ENCODE measurements around the gene PPP1R1B.
A peak's percentile ranks its signal among the peaks of the same experiment; 100 is the strongest.

Gene PPP1R1B

DNA sequence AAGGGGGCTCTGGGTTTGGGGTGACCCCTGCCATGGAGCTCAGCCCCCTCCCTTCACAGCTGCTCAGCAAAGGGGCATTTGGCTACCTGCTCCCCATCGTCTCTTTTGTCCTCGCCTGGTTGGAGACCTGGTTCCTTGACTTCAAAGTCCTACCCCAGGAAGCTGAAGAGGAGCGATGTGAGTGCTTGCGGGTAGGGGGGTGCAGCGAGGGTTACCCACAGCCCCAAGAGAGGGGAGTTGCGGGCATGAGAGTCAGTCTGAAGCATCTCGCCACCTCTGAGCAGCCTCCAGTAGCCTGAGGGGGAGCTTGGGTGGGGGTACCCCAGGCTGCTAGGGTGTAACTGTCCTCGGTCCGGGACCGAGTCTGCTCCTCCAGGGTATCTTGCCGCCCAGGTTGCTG is 31.6 kb downstream of the PPP1R1B start:
- DNase-seq = no peak

DNA sequence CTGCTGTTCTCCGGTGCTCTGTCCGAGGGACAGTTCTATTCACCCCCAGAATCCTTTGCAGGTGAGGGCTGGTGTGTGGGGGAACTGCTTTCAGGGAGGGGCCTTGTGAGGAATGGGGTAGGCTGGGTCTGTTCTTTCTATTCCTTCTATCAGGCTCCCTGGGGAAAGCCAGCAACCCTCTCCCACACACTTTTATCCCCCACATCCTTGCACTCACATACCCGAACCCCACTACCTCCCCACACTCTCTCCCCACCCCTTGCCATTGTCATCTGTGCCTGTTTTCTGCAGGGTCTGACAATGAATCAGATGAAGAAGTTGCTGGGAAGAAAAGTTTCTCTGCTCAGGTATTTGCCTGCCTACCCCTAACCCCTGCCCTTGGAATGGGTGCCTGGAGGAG is 32.0 kb downstream of the PPP1R1B start:
- DNase-seq = no peak

DNA sequence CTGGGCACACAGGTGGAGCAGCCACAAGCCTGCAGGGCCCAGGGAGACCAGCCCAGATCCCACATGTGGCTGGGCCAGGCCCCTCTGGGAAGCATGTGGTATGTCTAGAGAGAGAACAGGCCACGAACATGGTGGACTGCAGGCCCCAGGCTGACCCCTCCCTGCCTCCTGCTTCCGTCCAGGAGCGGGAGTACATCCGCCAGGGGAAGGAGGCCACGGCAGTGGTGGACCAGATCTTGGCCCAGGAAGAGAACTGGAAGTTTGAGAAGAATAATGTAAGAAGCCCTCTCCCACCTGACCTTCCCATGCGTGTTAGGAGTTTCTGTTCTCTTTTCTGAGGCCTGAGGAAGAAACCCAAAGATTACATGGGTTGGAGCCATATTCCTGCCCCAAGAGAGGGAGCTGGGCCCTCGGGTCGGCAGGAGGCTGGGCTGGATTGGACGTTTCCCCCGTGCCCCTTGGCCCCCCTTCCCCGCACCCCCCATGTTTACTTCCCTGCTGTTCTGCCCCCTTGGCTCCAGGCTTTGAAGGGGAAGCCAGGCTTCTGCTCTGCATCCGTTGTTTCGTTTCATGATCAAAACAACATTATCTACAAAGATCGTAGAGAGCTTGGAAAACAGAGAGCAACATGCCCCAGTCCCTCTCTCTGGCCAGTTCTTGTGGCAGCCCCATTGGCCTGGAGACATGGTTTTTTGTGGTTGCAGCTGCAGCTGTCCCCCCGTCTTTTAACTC is 32.7 kb downstream of the PPP1R1B start:
- DNase-seq = peak; percentile 37 to 54

DNA sequence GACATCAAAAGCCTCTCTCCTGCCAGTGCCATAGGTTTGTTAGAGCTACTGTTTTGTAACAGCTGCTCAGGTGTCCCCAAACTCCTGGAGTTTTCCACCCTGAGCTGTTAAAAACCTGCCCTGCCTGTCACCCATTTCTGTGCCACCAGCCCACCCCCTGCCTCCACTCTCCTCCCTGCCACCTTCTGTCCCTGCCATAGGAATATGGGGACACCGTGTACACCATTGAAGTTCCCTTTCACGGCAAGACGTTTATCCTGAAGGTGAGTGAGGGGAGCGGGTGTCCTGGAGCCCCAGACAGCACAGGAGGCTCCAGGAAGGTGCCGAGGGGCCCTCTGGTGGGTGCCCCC is 33.2 kb downstream of the PPP1R1B start:
- no peak for DNase-seq

DNA sequence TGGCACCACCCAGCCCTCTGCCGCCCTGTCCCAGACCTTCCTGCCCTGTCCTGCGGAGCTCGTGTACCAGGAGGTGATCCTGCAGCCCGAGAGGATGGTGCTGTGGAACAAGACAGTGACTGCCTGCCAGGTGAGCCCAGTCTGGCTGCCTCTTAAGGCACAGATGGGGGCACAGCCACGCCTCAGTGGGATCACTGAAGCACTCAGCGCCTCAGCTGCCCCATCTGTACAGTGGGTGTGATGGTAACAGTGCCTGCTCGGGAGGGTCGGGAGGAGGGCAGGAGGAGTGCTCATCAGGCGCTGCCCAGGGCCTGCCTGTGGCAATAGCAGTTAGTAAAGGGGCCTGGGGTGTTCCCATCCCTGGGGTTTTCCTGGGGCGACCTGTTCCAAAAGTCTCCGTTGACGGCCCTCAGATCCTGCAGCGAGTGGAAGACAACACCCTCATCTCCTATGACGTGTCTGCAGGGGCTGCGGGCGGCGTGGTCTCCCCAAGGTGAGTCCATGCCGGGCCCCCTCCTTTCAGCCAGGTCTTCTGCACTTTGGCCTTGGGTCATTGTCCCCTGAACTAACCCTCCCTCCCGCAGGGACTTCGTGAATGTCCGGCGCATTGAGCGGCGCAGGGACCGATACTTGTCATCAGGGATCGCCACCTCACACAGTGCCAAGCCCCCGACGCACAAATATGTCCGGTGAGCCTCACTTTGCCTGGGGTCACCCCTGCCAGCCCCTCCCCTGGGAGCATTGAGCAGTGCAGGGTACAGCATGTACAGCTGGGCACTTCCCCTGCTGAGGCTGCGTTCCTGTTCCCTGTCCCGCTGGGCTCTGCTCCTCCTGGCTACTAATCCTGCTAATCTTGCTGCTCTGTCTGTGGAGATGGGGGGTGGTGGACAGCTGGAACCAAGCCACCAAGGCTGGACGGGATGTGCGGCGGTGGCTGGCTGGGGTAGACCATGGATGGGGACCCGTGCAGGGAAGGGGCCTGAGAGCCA is 33.9 kb downstream of the PPP1R1B start:
- DNase-seq = no peak

DNA sequence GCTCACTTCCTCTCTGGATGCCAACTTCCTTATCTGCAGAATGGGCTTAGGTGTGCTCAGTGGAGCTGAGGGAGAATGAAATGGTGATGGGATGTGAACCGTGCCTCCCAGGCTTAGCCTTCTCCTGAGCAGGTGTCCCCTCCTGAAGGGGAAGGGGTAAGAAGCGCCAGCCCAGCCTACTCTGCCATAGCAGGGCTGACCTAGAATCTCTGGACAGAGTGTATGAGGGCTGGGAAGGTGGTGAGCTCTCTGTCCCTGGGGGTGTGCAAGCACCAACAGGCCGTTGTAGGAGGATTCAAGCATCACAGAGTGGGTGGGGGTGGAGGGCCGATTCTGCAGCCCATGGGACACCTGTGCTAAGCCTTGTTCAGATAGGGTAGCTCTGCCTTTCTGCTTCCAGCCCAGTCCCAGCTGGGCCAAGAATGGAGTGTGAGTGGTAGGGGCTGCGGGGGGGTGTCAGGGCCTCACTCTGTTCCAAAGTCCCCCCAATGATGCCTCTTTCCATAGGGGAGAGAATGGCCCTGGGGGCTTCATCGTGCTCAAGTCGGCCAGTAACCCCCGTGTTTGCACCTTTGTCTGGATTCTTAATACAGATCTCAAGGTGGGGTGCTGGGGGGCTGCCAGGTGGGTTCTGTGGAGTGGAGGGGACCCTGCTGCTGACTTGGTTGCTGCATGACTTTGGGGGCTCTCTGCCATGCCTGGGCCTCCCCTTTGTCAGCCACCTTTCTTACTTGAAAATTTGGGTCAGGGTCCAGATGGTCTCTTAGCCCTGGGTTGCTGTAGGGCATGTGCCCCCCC is 35.2 kb downstream of the PPP1R1B start:
- DNase-seq = no peak

DNA sequence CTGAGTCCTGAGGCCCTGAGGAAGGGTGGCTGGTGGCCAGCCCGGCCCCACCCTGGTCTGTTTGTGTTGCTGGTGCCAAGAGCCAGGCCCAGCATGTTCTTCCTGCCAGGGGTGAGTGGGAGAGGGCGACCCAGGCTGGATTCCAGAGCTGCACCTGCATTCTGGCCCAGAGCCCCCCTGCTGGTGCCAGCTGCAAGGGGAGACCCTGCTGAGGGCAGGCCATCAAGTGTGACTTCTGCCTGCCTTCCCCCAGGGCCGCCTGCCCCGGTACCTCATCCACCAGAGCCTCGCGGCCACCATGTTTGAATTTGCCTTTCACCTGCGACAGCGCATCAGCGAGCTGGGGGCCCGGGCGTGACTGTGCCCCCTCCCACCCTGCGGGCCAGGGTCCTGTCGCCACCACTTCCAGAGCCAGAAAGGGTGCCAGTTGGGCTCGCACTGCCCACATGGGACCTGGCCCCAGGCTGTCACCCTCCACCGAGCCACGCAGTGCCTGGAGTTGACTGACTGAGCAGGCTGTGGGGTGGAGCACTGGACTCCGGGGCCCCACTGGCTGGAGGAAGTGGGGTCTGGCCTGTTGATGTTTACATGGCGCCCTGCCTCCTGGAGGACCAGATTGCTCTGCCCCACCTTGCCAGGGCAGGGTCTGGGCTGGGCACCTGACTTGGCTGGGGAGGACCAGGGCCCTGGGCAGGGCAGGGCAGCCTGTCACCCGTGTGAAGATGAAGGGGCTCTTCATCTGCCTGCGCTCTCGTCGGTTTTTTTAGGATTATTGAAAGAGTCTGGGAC is 36.0 kb downstream of the PPP1R1B start:
- DNase-seq = no peak

DNA sequence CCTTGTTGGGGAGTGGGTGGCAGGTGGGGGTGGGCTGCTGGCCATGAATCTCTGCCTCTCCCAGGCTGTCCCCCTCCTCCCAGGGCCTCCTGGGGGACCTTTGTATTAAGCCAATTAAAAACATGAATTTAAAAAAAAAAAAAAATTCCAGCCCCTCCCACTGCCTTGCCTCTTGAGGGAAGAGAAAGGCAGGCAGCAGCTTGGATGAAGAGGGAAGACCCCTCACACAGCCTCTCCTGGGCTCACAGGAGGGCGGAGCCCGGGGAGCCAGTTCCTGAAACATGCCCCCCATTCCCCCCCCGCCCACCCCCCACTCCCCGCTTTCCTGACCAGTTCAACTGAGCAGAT is 36.6 kb downstream of the PPP1R1B start:
- no peak for DNase-seq

DNA sequence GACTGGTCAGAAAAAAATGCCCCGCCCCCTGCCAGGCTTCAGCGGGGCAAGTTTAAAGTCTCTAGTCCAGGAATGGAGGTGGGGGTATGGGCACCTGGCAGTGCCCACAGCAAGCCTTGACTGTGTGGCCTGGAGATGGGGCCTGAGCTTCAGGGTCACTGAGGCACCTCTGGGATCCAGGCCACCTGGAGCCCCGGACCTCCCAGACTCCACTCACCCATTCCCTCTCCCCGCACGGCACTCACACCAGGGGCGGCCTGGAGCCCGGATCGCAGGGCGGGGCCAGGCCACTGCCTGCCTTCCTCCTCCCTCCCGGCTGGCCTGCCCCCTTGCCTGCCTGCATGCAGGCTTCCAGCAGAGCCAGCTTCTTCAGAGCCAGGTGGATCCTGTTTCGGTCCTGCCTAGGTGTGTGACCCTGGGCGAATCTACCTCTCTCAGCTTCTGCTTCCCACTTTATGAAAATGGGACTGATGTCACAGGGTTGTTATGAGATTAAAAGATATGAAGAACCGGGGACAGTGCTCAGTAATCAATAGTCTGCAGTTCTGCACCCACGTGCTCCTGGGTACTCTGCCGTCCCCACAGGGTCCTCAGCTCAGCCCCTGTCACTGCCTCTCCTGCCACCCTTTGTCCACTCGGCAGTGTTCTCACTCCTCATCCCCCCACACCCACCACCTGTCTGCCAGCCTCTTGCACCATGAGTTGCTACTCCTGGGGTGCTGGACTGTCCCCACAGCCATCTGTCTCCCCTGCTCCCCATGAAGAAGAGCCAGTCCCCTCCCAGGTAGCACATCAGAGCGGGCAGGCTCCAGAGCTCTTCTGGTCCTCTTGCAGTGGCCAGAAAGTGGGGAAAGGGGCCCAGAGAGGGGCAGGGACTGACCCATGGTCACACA is 37.2 kb downstream of the PPP1R1B start:
- no peak for DNase-seq

DNA sequence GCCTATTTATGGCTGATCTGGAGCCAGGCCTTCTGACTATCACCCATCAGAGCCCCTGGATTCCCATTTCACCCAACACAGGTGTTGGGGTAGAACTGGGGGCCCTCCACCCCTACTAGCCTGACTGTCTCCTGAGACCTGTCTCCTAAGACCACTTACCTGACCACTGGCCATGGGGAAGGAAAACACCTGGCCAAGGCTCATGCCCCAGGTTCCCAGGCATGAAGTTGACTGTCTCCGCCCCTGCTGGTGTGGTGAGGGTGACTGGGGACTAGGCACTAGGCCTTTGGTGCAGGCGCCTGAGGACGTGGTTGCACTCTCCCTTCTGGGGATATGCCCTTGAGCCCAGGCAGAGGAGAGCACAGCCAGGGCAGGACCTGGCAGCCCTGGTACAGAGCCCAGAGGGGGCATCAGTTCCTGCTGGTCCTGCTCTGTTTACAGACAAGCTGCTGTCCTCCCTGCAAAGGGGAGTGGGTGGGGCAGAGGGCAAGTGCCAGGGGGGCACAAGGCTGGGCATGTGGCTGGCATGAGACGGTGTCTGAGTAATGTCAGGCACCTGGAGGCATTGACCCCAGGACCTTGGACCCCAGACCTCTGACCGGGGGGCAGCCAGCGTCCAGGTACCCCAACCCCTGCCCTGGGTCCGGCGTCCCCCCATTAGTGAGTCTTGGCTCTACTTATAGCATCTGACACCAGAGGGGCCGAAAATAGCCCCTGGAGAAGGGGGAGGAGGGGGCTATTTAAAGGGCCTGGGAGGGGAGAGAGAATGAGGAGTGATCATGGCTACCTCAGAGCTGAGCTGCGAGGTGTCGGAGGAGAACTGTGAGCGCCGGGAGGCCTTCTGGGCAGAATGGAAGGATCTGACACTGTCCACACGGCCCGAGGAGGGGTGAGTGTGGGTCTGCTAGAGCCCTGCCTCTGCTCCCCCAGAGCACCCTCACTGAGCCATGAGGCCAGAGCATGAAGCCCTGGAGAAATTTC is 38.1 kb downstream of the PPP1R1B start, which contains the start of gene TCAP:
Gene TCAP, plus strand, starts transcription at position 769 of the 981 bp plus-strand sequence. Its CDS starts 11 bp downstream, at position 780.
- DNase-seq = no peak

DNA sequence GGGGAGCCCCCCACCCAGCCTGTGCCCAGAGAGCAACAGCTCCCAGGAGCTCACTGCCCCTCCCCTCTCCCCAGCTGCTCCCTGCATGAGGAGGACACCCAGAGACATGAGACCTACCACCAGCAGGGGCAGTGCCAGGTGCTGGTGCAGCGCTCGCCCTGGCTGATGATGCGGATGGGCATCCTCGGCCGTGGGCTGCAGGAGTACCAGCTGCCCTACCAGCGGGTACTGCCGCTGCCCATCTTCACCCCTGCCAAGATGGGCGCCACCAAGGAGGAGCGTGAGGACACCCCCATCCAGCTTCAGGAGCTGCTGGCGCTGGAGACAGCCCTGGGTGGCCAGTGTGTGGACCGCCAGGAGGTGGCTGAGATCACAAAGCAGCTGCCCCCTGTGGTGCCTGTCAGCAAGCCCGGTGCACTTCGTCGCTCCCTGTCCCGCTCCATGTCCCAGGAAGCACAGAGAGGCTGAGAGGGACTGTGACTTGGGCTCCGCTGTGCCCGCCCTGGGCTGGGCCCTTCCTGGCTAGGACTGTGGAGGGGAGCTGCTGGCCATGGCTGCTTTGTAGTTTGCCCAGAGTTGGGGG is 39.0 kb downstream of the PPP1R1B start:
- no peak for DNase-seq

DNA sequence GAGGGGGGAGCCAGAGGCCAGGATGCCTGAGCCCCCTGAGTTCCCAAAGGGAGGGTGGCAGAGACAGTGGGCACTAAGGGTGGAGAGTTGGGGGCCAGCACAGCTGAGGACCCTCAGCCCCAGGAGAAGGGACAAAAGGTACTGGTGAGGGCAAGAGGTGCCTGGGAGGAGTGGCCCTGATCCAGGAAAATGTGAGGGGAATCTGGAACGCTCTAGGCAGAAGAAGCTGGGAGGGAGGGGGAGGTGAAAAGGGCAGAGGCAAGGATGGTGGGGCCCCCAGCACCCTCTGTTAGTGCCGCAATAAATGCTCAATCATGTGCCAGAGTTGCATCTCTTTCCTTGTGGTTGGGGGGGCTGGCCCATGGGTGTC is 39.5 kb downstream of the PPP1R1B start:
- no peak for DNase-seq

DNA sequence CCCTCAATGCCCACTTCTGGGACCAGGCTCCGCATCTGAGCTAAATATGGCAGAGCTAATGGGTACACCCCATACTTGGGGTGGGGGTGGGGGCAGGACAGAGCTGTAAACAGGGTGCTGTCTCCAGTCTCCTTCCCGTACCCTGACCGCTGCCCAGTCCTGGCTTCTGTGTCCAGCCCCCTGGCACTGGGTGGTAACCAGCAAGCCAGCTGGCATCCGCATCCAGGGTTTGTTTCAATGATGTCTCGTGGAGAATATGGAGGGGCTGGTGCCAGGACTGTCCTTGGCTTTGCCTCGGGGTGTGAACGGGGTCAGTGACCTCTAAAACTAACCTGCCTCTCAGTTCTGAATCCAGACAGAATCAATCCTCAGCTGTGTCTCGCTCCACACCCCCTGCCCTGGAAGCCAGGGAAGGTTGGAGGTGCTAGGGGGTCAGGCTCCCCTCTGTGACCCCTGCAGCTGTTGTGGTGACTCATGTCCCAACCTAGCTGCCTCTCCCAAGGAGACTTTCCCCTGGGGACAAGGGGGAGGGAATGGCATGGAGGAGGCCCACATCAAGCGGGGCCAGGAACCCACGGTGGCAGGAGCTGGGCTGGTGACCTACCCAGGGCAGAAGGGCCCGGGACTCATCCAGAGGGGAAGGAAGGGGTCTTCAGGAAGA is 40.0 kb downstream of the PPP1R1B start:
- DNase-seq = no peak

DNA sequence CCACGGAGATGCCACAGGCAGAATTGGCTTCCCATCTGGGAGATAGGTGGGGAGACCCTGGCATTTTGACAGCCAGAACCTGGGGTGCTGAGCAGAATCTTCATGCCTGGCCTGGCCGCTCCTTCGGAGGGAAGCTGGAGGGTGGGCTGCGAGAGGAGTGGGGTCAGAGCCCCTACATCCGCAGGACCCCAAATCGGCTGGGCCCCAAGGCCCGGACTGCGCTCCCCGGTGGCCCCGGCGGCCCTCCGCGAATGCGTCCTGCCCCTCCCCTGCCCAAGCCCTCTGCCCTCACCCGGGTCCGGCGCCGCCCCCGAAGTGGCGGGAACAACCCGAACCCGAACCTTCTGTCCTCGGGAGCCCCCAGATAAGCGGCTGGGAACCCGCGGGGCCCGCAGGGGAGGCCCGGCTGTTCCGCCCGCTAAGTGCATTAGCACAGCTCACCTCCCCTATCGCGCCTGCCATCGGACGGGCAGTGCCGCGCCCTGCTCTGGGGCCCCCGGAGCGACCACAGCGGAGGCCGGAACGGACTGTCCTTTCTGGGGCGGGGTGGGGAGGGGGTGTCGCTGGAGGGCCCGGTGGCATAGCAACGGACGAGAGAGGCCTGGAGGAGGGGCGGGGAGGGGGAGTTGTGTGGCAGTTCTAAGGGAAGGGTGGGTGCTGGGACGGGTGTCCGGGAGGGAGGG is 40.7 kb downstream of the PPP1R1B start:
- DNase-seq = no peak

DNA sequence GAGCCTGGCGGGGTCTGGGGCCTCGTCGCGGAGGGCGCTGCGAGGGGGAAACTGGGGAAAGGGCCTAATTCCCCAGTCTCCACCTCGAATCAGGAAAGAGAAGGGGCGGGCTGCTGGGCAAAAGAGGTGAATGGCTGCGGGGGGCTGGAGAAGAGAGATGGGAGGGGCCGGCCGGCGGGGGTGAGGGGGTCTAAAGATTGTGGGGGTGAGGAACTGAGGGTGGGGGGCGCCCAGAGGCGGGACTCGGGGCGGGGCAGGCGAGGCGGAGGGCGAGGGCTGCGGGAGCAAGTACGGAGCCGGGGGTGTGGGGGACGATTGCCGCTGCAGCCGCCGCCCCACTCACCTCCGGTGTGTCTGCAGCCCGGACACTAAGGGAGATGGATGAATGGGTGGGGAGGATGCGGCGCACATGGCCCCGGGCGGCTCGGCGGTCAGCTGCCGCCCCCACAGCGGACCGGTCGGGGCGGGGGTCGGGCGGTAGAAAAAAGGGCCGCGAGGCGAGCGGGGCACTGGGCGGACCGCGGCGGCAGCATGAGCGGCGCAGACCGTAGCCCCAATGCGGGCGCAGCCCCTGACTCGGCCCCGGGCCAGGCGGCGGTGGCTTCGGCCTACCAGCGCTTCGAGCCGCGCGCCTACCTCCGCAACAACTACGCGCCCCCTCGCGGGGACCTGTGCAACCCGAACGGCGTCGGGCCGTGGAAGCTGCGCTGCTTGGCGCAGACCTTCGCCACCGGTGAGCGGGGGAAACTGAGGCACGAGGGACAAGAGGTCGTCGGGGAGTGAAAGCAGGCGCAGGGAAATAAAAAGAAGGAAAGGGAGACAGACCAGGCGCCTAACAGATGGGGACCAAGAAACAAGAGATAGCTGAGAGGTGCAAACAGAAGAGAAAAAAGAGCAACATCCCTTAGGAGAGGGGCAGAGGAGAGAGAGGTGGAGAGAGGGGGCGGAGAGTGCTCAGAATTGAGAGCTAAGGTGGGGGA is 41.5 kb downstream of the PPP1R1B start, which contains the start of gene PNMT:
Gene PNMT, plus strand, starts transcription at position 509 of the 980 bp plus-strand sequence. Its CDS starts 23 bp downstream, at position 532.
- DNase-seq = peak in 1 of 2 donors; percentile 54

DNA sequence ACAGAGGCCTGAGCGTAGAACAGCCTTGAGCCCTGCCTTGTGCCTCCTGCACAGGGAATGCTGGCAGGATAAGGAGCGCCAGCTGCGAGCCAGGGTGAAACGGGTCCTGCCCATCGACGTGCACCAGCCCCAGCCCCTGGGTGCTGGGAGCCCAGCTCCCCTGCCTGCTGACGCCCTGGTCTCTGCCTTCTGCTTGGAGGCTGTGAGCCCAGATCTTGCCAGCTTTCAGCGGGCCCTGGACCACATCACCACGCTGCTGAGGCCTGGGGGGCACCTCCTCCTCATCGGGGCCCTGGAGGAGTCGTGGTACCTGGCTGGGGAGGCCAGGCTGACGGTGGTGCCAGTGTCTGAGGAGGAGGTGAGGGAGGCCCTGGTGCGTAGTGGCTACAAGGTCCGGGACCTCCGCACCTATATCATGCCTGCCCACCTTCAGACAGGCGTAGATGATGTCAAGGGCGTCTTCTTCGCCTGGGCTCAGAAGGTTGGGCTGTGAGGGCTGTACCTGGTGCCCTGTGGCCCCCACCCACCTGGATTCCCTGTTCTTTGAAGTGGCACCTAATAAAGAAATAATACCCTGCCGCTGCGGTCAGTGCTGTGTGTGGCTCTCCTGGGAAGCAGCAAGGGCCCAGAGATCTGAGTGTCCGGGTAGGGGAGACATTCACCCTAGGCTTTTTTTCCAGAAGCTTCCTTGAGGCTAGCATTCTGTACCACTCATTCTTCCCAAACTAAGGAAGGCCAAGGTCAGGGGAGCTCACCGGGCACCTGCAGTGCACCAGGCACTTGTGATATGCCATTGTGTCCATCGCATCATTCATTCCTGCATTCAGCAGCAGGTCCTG is 43.4 kb downstream of the PPP1R1B start:
- DNase-seq = no peak
